K562 (cell line): ENCODE measurements around the gene SYT7.

Experiments
- CTBP1 ChIP-seq: fragments of 450-650 bp; IDR thresholded peaks from 2 replicates; pipeline ENCODE4 v1.6.1; 2016; ENCODE audit warnings: borderline replicate concordance
- FOXP1 ChIP-seq: sonication (generic); formaldehyde crosslinking; IDR thresholded peaks from 2 replicates; pipeline ENCODE4 v1.8.0; 2022; ENCODE audit warnings: mild to moderate bottlenecking, missing genetic modification reagents
- HMBOX1 ChIP-seq: sonication (generic); IDR thresholded peaks from 2 replicates; pipeline ENCODE4 v1.6.1; 2016
- NCOR1 ChIP-seq: fragments of 450-650 bp; IDR thresholded peaks from 2 replicates; pipeline ENCODE4 v1.6.1; 2016; ENCODE audit warnings: mild to moderate bottlenecking, moderate library complexity
- NFIX ChIP-seq: fragments of 250-450 bp; sonication (Bioruptor Pico); IDR thresholded peaks from 2 replicates; pipeline ENCODE4 v1.4.0; 2020; ENCODE audit warnings: low read depth, mild to moderate bottlenecking, moderate library complexity
- POLR2A ChIP-seq: fragments of 450-650 bp; conservative IDR thresholded peaks from 2 replicates; pipeline ENCODE4 v1.6.1; 2016
- POLR2AphosphoS5 ChIP-seq: IDR thresholded peaks from 2 replicates; pipeline ENCODE4 v1.6.1; 2011; ENCODE audit warnings: mild to moderate bottlenecking, low read depth, low read length, moderate library complexity; ENCODE audit not compliant: control insufficient read depth, insufficient read depth
- RBM22 ChIP-seq: fragments of 200-400 bp; formaldehyde crosslinking; IDR thresholded peaks from 2 replicates; pipeline ENCODE4 v1.6.1; 2018; ENCODE audit warnings: low read length, low read depth; ENCODE audit not compliant: poor library complexity, severe bottlenecking
- STAG1 ChIP-seq: sonication (generic); formaldehyde crosslinking; IDR thresholded peaks from 2 replicates; pipeline ENCODE4 v1.5.0; 2020; ENCODE audit warnings: missing genetic modification reagents, borderline replicate concordance
- ZNF146 ChIP-seq: IDR thresholded peaks from one replicate; pipeline ENCODE4 v1.6.1; 2018; ENCODE audit warnings: missing compliant biosample characterization; ENCODE audit not compliant: unreplicated experiment
- ZNF24 ChIP-seq: fragments of 450-650 bp; IDR thresholded peaks from 2 replicates; pipeline ENCODE4 v1.6.1; 2016
- TF ChIP-seq, protein P1 (sequence below), 3 experiments: IDR thresholded peaks in 2 of 3; conservative IDR thresholded peaks in 1 of 3; 2 replicates each; pipeline ENCODE4 v1.5.1; 2011 to 2012; ENCODE audit warnings: low read length in 3 of 3, mild to moderate bottlenecking in 3 of 3, control low read depth in 2 of 3, improper control_type of control experiment in 1 of 3, inconsistent platforms in 1 of 3, low read depth in 1 of 3, mixed read lengths in 1 of 3, moderate library complexity in 1 of 3; ENCODE audit not compliant: insufficient read depth in 2 of 3
- TF ChIP-seq, protein P2 (sequence below): fragments of 450-650 bp; IDR thresholded peaks from 2 replicates; pipeline ENCODE4 v1.6.1; 2016; ENCODE audit warnings: low read depth

- TF ChIP-seq ZNF24 (no peak), FOXP1 (CRISPR knock-in tag) (no peak), STAG1 (CRISPR knock-in tag) (no peak), HMBOX1 (no peak), POLR2A (no peak), CTBP1 (no peak), NCOR1 (no peak), NFIX (CRISPR knock-in tag) (no peak), RBM22 (no peak), ZNF146 (CRISPR knock-in tag) (no peak), POLR2AphosphoS5 (no peak)
- TF ChIP-seq, protein P1, sequence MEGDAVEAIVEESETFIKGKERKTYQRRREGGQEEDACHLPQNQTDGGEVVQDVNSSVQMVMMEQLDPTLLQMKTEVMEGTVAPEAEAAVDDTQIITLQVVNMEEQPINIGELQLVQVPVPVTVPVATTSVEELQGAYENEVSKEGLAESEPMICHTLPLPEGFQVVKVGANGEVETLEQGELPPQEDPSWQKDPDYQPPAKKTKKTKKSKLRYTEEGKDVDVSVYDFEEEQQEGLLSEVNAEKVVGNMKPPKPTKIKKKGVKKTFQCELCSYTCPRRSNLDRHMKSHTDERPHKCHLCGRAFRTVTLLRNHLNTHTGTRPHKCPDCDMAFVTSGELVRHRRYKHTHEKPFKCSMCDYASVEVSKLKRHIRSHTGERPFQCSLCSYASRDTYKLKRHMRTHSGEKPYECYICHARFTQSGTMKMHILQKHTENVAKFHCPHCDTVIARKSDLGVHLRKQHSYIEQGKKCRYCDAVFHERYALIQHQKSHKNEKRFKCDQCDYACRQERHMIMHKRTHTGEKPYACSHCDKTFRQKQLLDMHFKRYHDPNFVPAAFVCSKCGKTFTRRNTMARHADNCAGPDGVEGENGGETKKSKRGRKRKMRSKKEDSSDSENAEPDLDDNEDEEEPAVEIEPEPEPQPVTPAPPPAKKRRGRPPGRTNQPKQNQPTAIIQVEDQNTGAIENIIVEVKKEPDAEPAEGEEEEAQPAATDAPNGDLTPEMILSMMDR (IDR thresholded peaks at IDR 0.05 in 2 of 3, conservative IDR thresholded peaks at IDR 0.05 in 1 of 3; ENCODE audit: insufficient read depth in 2 of 3, low read depth in 1 of 3, low read length in 3 of 3) = no peak
- TF ChIP-seq, protein P2, sequence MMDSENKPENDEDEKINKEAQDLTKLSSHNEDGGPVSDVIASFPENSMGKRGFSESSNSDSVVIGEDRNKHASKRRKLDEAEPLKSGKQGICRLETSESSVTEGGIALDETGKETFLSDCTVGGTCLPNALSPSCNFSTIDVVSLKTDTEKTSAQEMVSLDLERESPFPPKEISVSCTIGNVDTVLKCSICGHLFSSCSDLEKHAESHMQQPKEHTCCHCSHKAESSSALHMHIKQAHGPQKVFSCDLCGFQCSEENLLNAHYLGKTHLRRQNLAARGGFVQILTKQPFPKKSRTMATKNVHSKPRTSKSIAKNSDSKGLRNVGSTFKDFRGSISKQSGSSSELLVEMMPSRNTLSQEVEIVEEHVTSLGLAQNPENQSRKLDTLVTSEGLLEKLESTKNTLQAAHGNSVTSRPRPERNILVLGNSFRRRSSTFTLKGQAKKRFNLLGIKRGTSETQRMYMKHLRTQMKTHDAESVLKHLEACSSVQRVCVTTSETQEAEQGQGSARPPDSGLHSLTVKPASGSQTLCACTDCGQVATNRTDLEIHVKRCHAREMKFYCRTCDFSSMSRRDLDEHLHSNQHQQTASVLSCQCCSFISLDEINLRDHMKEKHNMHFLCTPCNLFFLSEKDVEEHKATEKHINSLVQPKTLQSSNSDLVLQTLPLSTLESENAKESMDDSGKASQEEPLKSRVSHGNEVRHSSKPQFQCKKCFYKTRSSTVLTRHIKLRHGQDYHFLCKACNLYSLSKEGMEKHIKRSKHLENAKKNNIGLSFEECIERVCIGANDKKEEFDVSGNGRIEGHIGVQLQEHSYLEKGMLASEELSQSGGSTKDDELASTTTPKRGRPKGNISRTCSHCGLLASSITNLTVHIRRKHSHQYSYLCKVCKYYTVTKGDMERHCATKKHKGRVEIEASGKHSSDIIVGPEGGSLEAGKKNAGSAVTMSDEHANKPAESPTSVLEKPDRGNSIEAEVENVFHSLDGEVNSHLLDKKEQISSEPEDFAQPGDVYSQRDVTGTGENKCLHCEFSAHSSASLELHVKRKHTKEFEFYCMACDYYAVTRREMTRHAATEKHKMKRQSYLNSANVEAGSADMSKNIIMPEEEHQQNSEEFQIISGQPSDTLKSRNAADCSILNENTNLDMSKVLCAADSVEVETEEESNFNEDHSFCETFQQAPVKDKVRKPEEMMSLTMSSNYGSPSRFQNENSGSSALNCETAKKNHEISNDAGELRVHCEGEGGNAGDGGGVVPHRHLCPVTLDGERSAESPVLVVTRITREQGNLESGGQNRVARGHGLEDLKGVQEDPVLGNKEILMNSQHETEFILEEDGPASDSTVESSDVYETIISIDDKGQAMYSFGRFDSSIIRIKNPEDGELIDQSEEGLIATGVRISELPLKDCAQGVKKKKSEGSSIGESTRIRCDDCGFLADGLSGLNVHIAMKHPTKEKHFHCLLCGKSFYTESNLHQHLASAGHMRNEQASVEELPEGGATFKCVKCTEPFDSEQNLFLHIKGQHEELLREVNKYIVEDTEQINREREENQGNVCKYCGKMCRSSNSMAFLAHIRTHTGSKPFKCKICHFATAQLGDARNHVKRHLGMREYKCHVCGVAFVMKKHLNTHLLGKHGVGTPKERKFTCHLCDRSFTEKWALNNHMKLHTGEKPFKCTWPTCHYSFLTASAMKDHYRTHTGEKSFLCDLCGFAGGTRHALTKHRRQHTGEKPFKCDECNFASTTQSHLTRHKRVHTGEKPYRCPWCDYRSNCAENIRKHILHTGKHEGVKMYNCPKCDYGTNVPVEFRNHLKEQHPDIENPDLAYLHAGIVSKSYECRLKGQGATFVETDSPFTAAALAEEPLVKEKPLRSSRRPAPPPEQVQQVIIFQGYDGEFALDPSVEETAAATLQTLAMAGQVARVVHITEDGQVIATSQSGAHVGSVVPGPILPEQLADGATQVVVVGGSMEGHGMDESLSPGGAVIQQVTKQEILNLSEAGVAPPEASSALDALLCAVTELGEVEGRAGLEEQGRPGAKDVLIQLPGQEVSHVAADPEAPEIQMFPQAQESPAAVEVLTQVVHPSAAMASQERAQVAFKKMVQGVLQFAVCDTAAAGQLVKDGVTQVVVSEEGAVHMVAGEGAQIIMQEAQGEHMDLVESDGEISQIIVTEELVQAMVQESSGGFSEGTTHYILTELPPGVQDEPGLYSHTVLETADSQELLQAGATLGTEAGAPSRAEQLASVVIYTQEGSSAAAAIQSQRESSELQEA = no peak
These were observed 44.7 kb downstream of the SYT7 start for GRCh38 chr11:61535998-61536675.
